ENCODE data around the gene ZNF771. TPM values are rescaled to one million over a fixed set of nuclear protein-coding genes. Genes with fewer than 3 reads are reported as not detected.

The ZNF771 gene
- total and polyA plus RNA-seq, 9 of the 15 experiments (the other 6 are each of a cell fraction or from before 2014, with no cell fraction given) = 1.5 to 12.6 (median 4.4) TPM

DNA sequence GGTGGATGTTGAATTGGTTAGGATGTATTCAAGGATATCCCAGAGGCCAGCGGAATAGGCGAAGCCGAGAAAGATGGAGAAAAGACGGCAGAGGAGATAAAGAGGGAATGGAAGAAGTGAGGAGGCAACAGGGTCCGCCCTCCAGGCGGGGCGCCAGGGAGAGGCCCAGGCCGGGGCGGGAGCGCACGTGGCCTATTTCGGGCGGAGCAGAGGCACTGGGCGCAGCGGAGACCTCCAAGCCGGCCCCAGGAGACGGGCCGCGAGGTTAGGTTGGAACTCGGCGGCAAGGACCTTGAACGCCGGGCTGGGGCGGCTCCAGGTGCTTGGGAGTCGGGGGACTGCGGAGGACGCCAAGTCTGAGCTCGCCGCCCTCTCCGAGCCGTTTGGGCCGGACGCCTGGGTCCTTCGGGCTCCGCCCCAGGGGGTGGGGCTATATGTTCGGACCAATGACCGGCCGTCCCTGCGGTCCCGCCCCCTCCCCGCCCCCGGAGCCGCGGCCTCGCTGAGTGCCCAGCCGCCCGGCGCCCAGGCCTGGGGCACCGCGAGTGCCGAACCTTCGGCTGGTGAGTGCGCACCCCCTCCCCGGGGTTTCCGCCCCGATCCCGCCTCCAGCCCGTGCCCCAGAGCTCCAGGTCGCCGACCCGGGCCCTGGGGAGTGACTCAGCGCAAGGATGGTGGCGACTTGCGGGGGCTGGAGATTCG lies at the start of gene ZNF771 (continued):
- TF ChIP-seq ZBTB7A (IDR thresholded peaks at IDR 0.05; ENCODE audit: borderline replicate concordance, control insufficient read depth, low read depth, low read length) = peak; percentile 59; the same call in 1 of the 2 replicates
- 0 out of 2 replicates have a peak, but pooled peaks have one; percentile 18 for TF ChIP-seq ZNF143 (CRISPR knock-in tag; IDR thresholded peaks at IDR 0.05)
- TF ChIP-seq, protein P1, sequence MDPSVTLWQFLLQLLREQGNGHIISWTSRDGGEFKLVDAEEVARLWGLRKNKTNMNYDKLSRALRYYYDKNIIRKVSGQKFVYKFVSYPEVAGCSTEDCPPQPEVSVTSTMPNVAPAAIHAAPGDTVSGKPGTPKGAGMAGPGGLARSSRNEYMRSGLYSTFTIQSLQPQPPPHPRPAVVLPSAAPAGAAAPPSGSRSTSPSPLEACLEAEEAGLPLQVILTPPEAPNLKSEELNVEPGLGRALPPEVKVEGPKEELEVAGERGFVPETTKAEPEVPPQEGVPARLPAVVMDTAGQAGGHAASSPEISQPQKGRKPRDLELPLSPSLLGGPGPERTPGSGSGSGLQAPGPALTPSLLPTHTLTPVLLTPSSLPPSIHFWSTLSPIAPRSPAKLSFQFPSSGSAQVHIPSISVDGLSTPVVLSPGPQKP (CRISPR knock-in tag; IDR thresholded peaks at IDR 0.05) = no peak
- peak; percentile 54 for TF ChIP-seq PCBP1 (IDR thresholded peaks at IDR 0.05; ENCODE audit: low read depth, low read length, poor library complexity, severe bottlenecking)
- TF ChIP-seq, protein P2, sequence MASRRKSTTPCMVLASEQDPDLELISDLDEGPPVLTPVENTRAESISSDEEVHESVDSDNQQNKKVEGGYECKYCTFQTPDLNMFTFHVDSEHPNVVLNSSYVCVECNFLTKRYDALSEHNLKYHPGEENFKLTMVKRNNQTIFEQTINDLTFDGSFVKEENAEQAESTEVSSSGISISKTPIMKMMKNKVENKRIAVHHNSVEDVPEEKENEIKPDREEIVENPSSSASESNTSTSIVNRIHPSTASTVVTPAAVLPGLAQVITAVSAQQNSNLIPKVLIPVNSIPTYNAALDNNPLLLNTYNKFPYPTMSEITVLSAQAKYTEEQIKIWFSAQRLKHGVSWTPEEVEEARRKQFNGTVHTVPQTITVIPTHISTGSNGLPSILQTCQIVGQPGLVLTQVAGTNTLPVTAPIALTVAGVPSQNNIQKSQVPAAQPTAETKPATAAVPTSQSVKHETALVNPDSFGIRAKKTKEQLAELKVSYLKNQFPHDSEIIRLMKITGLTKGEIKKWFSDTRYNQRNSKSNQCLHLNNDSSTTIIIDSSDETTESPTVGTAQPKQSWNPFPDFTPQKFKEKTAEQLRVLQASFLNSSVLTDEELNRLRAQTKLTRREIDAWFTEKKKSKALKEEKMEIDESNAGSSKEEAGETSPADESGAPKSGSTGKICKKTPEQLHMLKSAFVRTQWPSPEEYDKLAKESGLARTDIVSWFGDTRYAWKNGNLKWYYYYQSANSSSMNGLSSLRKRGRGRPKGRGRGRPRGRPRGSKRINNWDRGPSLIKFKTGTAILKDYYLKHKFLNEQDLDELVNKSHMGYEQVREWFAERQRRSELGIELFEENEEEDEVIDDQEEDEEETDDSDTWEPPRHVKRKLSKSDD (conservative IDR thresholded peaks at IDR 0.05; ENCODE audit: low read length) = no peak
- TF ChIP-seq MXI1 (IDR thresholded peaks at IDR 0.05; ENCODE audit: low read depth, low read length) = peak; percentile 82
- 0 out of 2 replicates have a peak, but pooled peaks have one; percentile 39 for TF ChIP-seq FOXP1 (CRISPR knock-in tag; IDR thresholded peaks at IDR 0.05)
- no peak for TF ChIP-seq ZSCAN29 (IDR thresholded peaks at IDR 0.05)
- TF ChIP-seq ZNF212 (CRISPR knock-in tag; IDR thresholded peaks at IDR 0.05) = no peak
- TF ChIP-seq HNRNPL (IDR thresholded peaks at IDR 0.05; ENCODE audit: low read depth, low read length) = peak; percentile 75
- TF ChIP-seq ARID1B (IDR thresholded peaks at IDR 0.05) = peak; percentile 41; the same call in 1 of the 2 replicates
- TF ChIP-seq, protein P3, sequence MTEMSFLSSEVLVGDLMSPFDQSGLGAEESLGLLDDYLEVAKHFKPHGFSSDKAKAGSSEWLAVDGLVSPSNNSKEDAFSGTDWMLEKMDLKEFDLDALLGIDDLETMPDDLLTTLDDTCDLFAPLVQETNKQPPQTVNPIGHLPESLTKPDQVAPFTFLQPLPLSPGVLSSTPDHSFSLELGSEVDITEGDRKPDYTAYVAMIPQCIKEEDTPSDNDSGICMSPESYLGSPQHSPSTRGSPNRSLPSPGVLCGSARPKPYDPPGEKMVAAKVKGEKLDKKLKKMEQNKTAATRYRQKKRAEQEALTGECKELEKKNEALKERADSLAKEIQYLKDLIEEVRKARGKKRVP (CRISPR knock-in tag; IDR thresholded peaks at IDR 0.05) = 0 out of 2 replicates have a peak, but pooled peaks have one; percentile 14
- TF ChIP-seq, protein P4, sequence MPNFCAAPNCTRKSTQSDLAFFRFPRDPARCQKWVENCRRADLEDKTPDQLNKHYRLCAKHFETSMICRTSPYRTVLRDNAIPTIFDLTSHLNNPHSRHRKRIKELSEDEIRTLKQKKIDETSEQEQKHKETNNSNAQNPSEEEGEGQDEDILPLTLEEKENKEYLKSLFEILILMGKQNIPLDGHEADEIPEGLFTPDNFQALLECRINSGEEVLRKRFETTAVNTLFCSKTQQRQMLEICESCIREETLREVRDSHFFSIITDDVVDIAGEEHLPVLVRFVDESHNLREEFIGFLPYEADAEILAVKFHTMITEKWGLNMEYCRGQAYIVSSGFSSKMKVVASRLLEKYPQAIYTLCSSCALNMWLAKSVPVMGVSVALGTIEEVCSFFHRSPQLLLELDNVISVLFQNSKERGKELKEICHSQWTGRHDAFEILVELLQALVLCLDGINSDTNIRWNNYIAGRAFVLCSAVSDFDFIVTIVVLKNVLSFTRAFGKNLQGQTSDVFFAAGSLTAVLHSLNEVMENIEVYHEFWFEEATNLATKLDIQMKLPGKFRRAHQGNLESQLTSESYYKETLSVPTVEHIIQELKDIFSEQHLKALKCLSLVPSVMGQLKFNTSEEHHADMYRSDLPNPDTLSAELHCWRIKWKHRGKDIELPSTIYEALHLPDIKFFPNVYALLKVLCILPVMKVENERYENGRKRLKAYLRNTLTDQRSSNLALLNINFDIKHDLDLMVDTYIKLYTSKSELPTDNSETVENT (CRISPR knock-in tag; IDR thresholded peaks at IDR 0.05) = peak; percentile 9; the same call in 1 of the 2 replicates
- TF ChIP-seq SOX6 (IDR thresholded peaks at IDR 0.05) = no peak
- TF ChIP-seq ATF1 (CRISPR knock-in tag; IDR thresholded peaks at IDR 0.05) = 0 out of 2 replicates have a peak, but pooled peaks have one; percentile 24
- peak; percentile 61 for TF ChIP-seq ATF1 (tag; IDR thresholded peaks at IDR 0.05)
- peak; percentile 60 for TF ChIP-seq KDM5B (IDR thresholded peaks at IDR 0.05; ENCODE audit: insufficient replicate concordance, low read depth, low read length)
- peak; percentile 66 for TF ChIP-seq TBP (optimal IDR thresholded peaks at IDR 0.05; ENCODE audit: low read depth, low read length)
- TF ChIP-seq MBD2 (IDR thresholded peaks at IDR 0.05; ENCODE audit: borderline replicate concordance, low read depth) = peak; percentile 46; the same call in 1 of the 2 replicates
- TF ChIP-seq RCOR1 (IDR thresholded peaks at IDR 0.05; ENCODE audit: borderline replicate concordance in 1 of 2, low read depth in 2 of 2, low read length in 2 of 2) = peak in 1 of 2 experiments; percentile 65; a peak in 1 of 4 replicates
- TF ChIP-seq HMGN3 (IDR thresholded peaks at IDR 0.05; ENCODE audit: borderline replicate concordance, extremely low read depth, insufficient read length, low read depth, low read length) = peak; percentile 86

All from K562 (cell line).